HG03045 (cell line): ENCODE data around the gene KRTAP2-2.
"Not testable (repeated sequence)": the region's sequence is repeated elsewhere in the genome, so short reads cannot be mapped to it uniquely, and the experiment has no call there.

ENCODE experiments used
- ATAC-seq: cut with Tn5 transposase; IDR thresholded peaks from one replicate; pipeline ENCODE4 v1.9.1; 2021; ENCODE audit warnings: mild to moderate bottlenecking, moderate library complexity; ENCODE audit not compliant: unreplicated experiment

Gene KRTAP2-2

GRCh38 chr17:41065016-41065689, 10.1 kb upstream of the KRTAP2-2 start:
- not testable (repeated sequence) for ATAC-seq

- no peak for ATAC-seq
These were observed 9.3 kb upstream of the KRTAP2-2 start for GRCh38 chr17:41064301-41064700.

GRCh38 chr17:41063449-41063848, 8.4 kb upstream of the KRTAP2-2 start:
- ATAC-seq: no peak

GRCh38 chr17:41061964-41062363, 6.9 kb upstream of the KRTAP2-2 start:
- no peak for ATAC-seq

- no peak for ATAC-seq
These were observed 5.1 kb upstream of the KRTAP2-2 start, which contains the start of gene KRTAP2-3 for GRCh38 chr17:41060052-41060604. KRTAP2-3 (minus strand) TSS chr17:41060114; CDS start chr17:41060050, 64 bp downstream.

- ATAC-seq: not testable (repeated sequence)
These were observed 4.4 kb upstream of the KRTAP2-2 start for GRCh38 chr17:41059276-41060051.

- ATAC-seq: no peak
These were observed 3.7 kb upstream of the KRTAP2-2 start for GRCh38 chr17:41058741-41059140.

- no peak for ATAC-seq
These were observed 2.5 kb upstream of the KRTAP2-2 start for GRCh38 chr17:41057547-41057946.

GRCh38 chr17:41054556-41054955, 474 bp downstream of the KRTAP2-2 start:
- not testable (repeated sequence) for ATAC-seq

GRCh38 chr17:41054025-41054424, 1.0 kb downstream of the KRTAP2-2 start:
- ATAC-seq: no peak

- no peak for ATAC-seq
These were observed 2.5 kb downstream of the KRTAP2-2 start for GRCh38 chr17:41052566-41052965.

GRCh38 chr17:41049110-41049509, 5.9 kb downstream of the KRTAP2-2 start:
- ATAC-seq: no peak

GRCh38 chr17:41048441-41048840, 6.6 kb downstream of the KRTAP2-2 start:
- no peak for ATAC-seq

GRCh38 chr17:41046735-41047465, 8.1 kb downstream of the KRTAP2-2 start, which contains the start of gene KRTAP2-1:
KRTAP2-1 (minus strand) TSS chr17:41047316; CDS start chr17:41047267, 49 bp downstream.
- ATAC-seq: not testable (repeated sequence)

- ATAC-seq: no peak
These were observed 12.1 kb downstream of the KRTAP2-2 start for GRCh38 chr17:41042953-41043352.

- not testable (repeated sequence) for ATAC-seq
These were observed 14.1 kb downstream of the KRTAP2-2 start, which contains the start of gene KRTAP1-1 for GRCh38 chr17:41040783-41041571. KRTAP1-1 (minus strand) TSS chr17:41041450; CDS start chr17:41041397, 53 bp downstream.

- no peak for ATAC-seq
These were observed 17.1 kb downstream of the KRTAP2-2 start for GRCh38 chr17:41037853-41038350.

- ATAC-seq: not testable (repeated sequence)
These were observed 20.6 kb downstream of the KRTAP2-2 start, which contains the start of gene KRTAP1-3 for GRCh38 chr17:41034346-41034935. KRTAP1-3 (minus strand) TSS chr17:41034874; CDS start chr17:41034821, 53 bp downstream.

- no peak for ATAC-seq
These were observed 25.3 kb downstream of the KRTAP2-2 start, which contains the start of gene KRTAP1-4 for GRCh38 chr17:41029633-41030245. KRTAP1-4 (minus strand) TSS chr17:41030195; CDS start chr17:41030078, 117 bp downstream.
